Hepatocyte (in vitro differentiated cells): ENCODE measurements around the gene SHPK.

Experiments used
- EZH2 ChIP-seq: fragments of 200-600 bp; sonication (generic); IDR thresholded peaks from 2 replicates; pipeline ENCODE4 v1.6.1; 2016; ENCODE audit warnings: antibody characterized with exemption, mild to moderate bottlenecking, borderline replicate concordance
- EZH2phosphoT487 ChIP-seq: fragments of 200-600 bp; sonication (generic); IDR thresholded peaks from one replicate; pipeline ENCODE4 v1.6.1; 2018; ENCODE audit warnings: antibody characterized with exemption, mild to moderate bottlenecking, low read depth, moderate library complexity; ENCODE audit not compliant: unreplicated experiment, severe bottlenecking
- TF ChIP-seq, protein P1 (sequence below): fragments of 200-600 bp; sonication (generic); IDR thresholded peaks from 2 replicates; pipeline ENCODE4 v1.5.1; 2016; ENCODE audit warnings: antibody characterized with exemption, mild to moderate bottlenecking; ENCODE audit not compliant: poor library complexity

DNA sequence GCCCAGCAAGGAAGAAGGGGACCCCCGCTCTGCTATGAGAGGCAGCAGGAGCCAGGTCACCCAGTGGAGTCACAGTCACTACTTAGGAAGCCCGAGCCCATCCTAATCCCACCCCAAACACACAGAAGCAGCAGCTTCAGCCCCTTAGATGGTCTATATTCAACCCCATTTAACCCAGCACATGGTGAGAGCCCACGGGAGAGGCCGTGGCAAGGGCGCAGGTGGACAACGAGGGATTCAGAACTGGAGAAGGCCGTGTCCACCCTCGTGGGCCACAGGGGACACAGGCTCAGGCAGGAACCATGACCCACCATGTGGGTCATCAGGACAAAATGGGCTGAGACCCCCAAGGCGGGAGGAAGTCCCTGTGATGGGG lies 76.8 kb downstream of the SHPK start:
- TF ChIP-seq EZH2 = no peak
- TF ChIP-seq, protein P1, sequence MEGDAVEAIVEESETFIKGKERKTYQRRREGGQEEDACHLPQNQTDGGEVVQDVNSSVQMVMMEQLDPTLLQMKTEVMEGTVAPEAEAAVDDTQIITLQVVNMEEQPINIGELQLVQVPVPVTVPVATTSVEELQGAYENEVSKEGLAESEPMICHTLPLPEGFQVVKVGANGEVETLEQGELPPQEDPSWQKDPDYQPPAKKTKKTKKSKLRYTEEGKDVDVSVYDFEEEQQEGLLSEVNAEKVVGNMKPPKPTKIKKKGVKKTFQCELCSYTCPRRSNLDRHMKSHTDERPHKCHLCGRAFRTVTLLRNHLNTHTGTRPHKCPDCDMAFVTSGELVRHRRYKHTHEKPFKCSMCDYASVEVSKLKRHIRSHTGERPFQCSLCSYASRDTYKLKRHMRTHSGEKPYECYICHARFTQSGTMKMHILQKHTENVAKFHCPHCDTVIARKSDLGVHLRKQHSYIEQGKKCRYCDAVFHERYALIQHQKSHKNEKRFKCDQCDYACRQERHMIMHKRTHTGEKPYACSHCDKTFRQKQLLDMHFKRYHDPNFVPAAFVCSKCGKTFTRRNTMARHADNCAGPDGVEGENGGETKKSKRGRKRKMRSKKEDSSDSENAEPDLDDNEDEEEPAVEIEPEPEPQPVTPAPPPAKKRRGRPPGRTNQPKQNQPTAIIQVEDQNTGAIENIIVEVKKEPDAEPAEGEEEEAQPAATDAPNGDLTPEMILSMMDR = no peak
- TF ChIP-seq EZH2phosphoT487 = no peak
